ENCODE data around the gene UTP20. TPM values are rescaled to one million over a fixed set of nuclear protein-coding genes. Genes with fewer than 3 reads are reported as not detected.

UTP20 gene
- total and polyA plus RNA-seq, 4 donors = 1.5 to 10.1 (median 4.4) TPM

- 57% methylated on average over 2 of the region's 2 CpGs for WGBS
- Histone ChIP-seq H3K4me1 (ENCODE audit: control insufficient read depth in 4 of 4, insufficient read depth in 4 of 4, low read length in 3 of 4) (no peaks in the 10 kb centered on the region), H3K27me3 (ENCODE audit: control insufficient read depth in 4 of 4, insufficient read depth in 4 of 4, low read length in 3 of 4) (no peaks in the 10 kb centered on the region)
Observed at GRCh38 chr12:101430456-101430855, 150.6 kb downstream of the UTP20 start.

GRCh38 chr12:101436136-101436535, 156.2 kb downstream of the UTP20 start:
- TF ChIP-seq HNF4A (conservative IDR thresholded peaks at IDR 0.05) (no peak), GABPA (IDR thresholded peaks at IDR 0.05 in 1 of 2, conservative IDR thresholded peaks at IDR 0.05 in 1 of 2) (no peak), HNF4G (IDR thresholded peaks at IDR 0.05) (no peak), ATF3 (IDR thresholded peaks at IDR 0.05) (no peak), ZBTB33 (IDR thresholded peaks at IDR 0.05) (no peak), YY1 (IDR thresholded peaks at IDR 0.05) (no peak), MAX (IDR thresholded peaks at IDR 0.05) (no peak), REST (IDR thresholded peaks at IDR 0.05) (no peak), CTCF (IDR thresholded peaks at IDR 0.05; ENCODE audit: low read depth, low read length, missing input control) (no peak), JUND (IDR thresholded peaks at IDR 0.05) (no peak), NR2F2 (IDR thresholded peaks at IDR 0.05) (no peak), EGR1 (IDR thresholded peaks at IDR 0.05; ENCODE audit: low read depth in 2 of 2) (no peak), SP1 (IDR thresholded peaks at IDR 0.05) (no peak), RXRA (IDR thresholded peaks at IDR 0.05) (no peak), RAD21 (IDR thresholded peaks at IDR 0.05) (no peak), TAF1 (conservative IDR thresholded peaks at IDR 0.05) (no peak)
- no peak for DNase-seq (ENCODE audit: low spot score)
- Histone ChIP-seq H3K4me3 (ENCODE audit: low read depth in 1 of 3, low read length in 3 of 3) (no peak overlapping the region), H3K27me3 (ENCODE audit: control insufficient read depth in 4 of 4, insufficient read depth in 4 of 4, low read length in 3 of 4) (no peaks in the 10 kb centered on the region), H3K9me3 (ENCODE audit: control insufficient read depth in 4 of 4, low read length in 3 of 4) (no peaks in the 10 kb centered on the region), H3K4me1 (ENCODE audit: control insufficient read depth in 4 of 4, insufficient read depth in 4 of 4, low read length in 3 of 4) (no peaks in the 10 kb centered on the region), H3K9ac (ENCODE audit: low read depth in 1 of 2, low read length in 2 of 2) (no peak overlapping the region), H3K36me3 (ENCODE audit: control insufficient read depth in 4 of 4, insufficient read depth in 3 of 4, low read depth in 1 of 4, low read length in 3 of 4) (no peaks in the 10 kb centered on the region), H3K27ac (ENCODE audit: low read depth in 1 of 2, low read length in 2 of 2) (no peak overlapping the region)

More at GRCh38 chr12:101430456-101430855, 150.6 kb downstream of the UTP20 start:
- no peak overlapping the region for H3K4me3 ChIP-seq (ENCODE audit: low read depth in 1 of 3, low read length in 3 of 3)
- H3K9me3 ChIP-seq (ENCODE audit: control insufficient read depth in 4 of 4, low read length in 3 of 4) = no peaks in the 10 kb centered on the region
- no peak for DNase-seq (ENCODE audit: low spot score)
- no peak for TF ChIP-seq ATF3 (IDR thresholded peaks at IDR 0.05)
- TF ChIP-seq FOXA2 (IDR thresholded peaks at IDR 0.05) = no peak
- no peak for TF ChIP-seq ZBTB33 (IDR thresholded peaks at IDR 0.05)
- no peak for TF ChIP-seq RAD21 (IDR thresholded peaks at IDR 0.05)
- H3K9ac ChIP-seq (ENCODE audit: low read depth in 1 of 2, low read length in 2 of 2) = no peak overlapping the region
- no peaks in the 10 kb centered on the region for H3K36me3 ChIP-seq (ENCODE audit: control insufficient read depth in 4 of 4, insufficient read depth in 3 of 4, low read depth in 1 of 4, low read length in 3 of 4)
- no peak overlapping the region for H3K27ac ChIP-seq (ENCODE audit: low read depth in 1 of 2, low read length in 2 of 2)
